MCF 10A (cell line): Measurements from ENCODE around the gene RCAN3. TPM values are rescaled to one million over a fixed set of nuclear protein-coding genes. Genes with fewer than 3 reads are reported as not detected.
"Not testable (repeated sequence)": the region's sequence is repeated elsewhere in the genome, so short reads cannot be mapped to it uniquely, and the experiment has no call there.

Source experiments
- BruUV-seq: library from RNA; stranded (reverse); fragments of 400-500 nt; replicated peaks from 2 replicates; lab custom pipeline; 2021; lab: Mats Ljungman, UMichigan
- CTCF ChIA-PET: fragments of 300-600 bp; sonication (Branson Sonifier 250); formaldehyde crosslinking; extraction: SDS; loops from one replicate; lab custom pipeline; 2021; ENCODE audit warnings: antibody characterized with exemption, inconsistent platforms; lab: Yijun Ruan, JAX
- POLR2A ChIA-PET: fragments of 300-600, 350-650 bp; sonication (Branson Sonifier 250); formaldehyde crosslinking; extraction: SDS; loops from one replicate; lab custom pipeline; 2020; ENCODE audit warnings: antibody characterized with exemption, inconsistent platforms; lab: Yijun Ruan, JAX
- DNase-seq: peaks from one replicate; pipeline ENCODE4 v3.0.0-alpha.2; 2018; ENCODE audit not compliant: unreplicated experiment
- H3K27ac Mint-ChIP-seq: one replicate; pipeline ENCODE4 v1.8.0; 2022; ENCODE audit warnings: mild to moderate bottlenecking, low read depth, mixed read lengths; ENCODE audit not compliant: unreplicated experiment
- H3K27me3 Mint-ChIP-seq: one replicate; pipeline ENCODE4 v1.8.0; 2022; ENCODE audit warnings: mixed read lengths; ENCODE audit not compliant: insufficient read depth, unreplicated experiment
- H3K36me3 Mint-ChIP-seq: one replicate; pipeline ENCODE4 v1.8.0; 2022; ENCODE audit warnings: mild to moderate bottlenecking, moderate library complexity, mixed read lengths; ENCODE audit not compliant: insufficient read depth, unreplicated experiment
- H3K4me1 Mint-ChIP-seq: one replicate; pipeline ENCODE4 v1.8.0; 2022; ENCODE audit warnings: mixed read lengths; ENCODE audit not compliant: insufficient read depth, unreplicated experiment
- H3K4me3 Mint-ChIP-seq: one replicate; pipeline ENCODE4 v1.8.0; 2022; ENCODE audit warnings: mild to moderate bottlenecking, moderate library complexity, mixed read lengths; ENCODE audit not compliant: unreplicated experiment
- H3K9me3 Mint-ChIP-seq: one replicate; pipeline ENCODE4 v1.8.0; 2022; ENCODE audit warnings: mixed read lengths; ENCODE audit not compliant: unreplicated experiment
- intact Hi-C: fragments of 100-400 bp; cut with micrococcal nuclease; formaldehyde crosslinking; loops from 2 replicates; pipeline ENCODE4 v1.14.1; 2022
- total RNA-seq: library from RNA; stranded (reverse); gene quantifications from 2 replicates; pipeline ENCODE4 v1.2.3, GENCODE V29; 2022
- TF ChIP-seq, protein P1 (sequence below): fragments of 200-600 bp; IDR thresholded peaks from one replicate; pipeline ENCODE4 v1.8.0; 2022; ENCODE audit warnings: antibody characterized with exemption, mild to moderate bottlenecking; ENCODE audit not compliant: unreplicated experiment

The RCAN3 gene
- total RNA-seq, 1 experiment from 2014 or later = 6.1 TPM

GRCh38 chr1:24547195-24547594 lies 44.6 kb downstream of the RCAN3 start:
- Mint-ChIP-seq H3K27me3 (no peaks in the 10 kb centered on the region), H3K4me3 (no peak overlapping the region), H3K27ac (no peak overlapping the region), H3K36me3 (no peaks in the 10 kb centered on the region), H3K4me1 (no peaks in the 10 kb centered on the region), H3K9me3 (no peaks in the 10 kb centered on the region)
- ChIA-PET POLR2A (no interaction called here), CTCF (interaction anchor here (0.6 kb wide), 1 partner anchor 40 kb away, joined by 3 read pairs; no protein-coding TSS in a partner anchor)
- intact Hi-C loops = no loop called here
- DNase-seq = no peak
- TF ChIP-seq, protein P1, sequence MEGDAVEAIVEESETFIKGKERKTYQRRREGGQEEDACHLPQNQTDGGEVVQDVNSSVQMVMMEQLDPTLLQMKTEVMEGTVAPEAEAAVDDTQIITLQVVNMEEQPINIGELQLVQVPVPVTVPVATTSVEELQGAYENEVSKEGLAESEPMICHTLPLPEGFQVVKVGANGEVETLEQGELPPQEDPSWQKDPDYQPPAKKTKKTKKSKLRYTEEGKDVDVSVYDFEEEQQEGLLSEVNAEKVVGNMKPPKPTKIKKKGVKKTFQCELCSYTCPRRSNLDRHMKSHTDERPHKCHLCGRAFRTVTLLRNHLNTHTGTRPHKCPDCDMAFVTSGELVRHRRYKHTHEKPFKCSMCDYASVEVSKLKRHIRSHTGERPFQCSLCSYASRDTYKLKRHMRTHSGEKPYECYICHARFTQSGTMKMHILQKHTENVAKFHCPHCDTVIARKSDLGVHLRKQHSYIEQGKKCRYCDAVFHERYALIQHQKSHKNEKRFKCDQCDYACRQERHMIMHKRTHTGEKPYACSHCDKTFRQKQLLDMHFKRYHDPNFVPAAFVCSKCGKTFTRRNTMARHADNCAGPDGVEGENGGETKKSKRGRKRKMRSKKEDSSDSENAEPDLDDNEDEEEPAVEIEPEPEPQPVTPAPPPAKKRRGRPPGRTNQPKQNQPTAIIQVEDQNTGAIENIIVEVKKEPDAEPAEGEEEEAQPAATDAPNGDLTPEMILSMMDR = no peak
- no TSS peak for BruUV-seq

DNA sequence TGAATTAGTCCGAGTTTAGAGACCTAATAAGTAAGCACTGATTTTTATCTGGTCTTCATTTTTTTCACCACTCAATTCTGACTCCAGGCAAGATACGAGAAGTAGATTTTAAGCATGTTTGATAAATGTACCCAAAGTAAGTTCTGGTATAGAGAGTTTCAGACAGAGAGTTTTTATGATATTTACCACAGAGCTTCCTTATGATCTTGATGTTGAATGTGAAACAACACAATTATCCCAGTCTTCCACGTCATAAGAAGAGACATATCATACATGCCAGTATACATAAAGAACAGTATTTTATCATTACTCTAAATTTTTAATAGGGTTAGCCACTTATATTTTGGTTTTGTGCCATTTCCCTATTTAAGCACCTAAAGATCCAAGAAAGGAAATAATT lies 45.4 kb downstream of the RCAN3 start:
- CTCF ChIA-PET = interaction anchor here (0.7 kb wide), 1 partner anchor 367 kb away, joined by 3 read pairs; no protein-coding TSS in a partner anchor
- TF ChIP-seq, protein P1 = no peak
- intact Hi-C loops = no loop called here

DNA sequence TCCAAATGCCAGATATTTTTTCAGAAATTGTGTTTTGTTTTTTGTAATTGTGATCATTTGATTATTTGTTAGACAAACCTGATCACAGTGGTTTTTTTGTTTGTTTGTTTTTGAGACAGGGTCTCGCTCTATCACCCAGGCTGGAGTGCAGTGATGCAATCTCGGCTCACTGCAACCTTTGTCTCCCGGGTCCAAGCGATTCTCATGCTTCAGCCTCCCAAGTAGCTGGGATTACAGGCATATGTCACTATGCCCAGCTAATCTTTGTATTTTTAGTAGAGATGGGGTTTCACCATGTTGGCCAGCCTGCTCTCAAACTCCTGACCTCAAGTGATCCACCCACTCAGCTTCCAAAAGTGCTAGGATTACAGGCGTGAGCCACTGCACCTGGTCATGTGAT lies 46.6 kb downstream of the RCAN3 start:
- DNase-seq, H3K4me3 Mint-ChIP-seq, H3K27ac Mint-ChIP-seq, CTCF ChIA-PET, intact Hi-C loops, H3K27me3 Mint-ChIP-seq, H3K9me3 Mint-ChIP-seq, H3K4me1 Mint-ChIP-seq, BruUV-seq, H3K36me3 Mint-ChIP-seq: not testable (repeated sequence)
- POLR2A ChIA-PET = interaction anchor here (0.6 kb wide), 1 partner anchor 46 kb away, joined by 4 read pairs; no protein-coding TSS in a partner anchor

More for the DNA sequence above, 45.4 kb downstream of the RCAN3 start:
- Mint-ChIP-seq H3K27me3 (no peaks in the 10 kb centered on the region), H3K4me1 (no peaks in the 10 kb centered on the region), H3K27ac (no peak overlapping the region), H3K36me3 (no peaks in the 10 kb centered on the region), H3K4me3 (no peak overlapping the region), H3K9me3 (no peaks in the 10 kb centered on the region)
- no peak for DNase-seq
- POLR2A ChIA-PET = no interaction called here
- BruUV-seq = no TSS peak

GRCh38 chr1:24551290-24551959 lies 48.8 kb downstream of the RCAN3 start:
- TF ChIP-seq, protein P1 = no peak
- Mint-ChIP-seq H3K9me3 (no peaks in the 10 kb centered on the region), H3K36me3 (no peaks in the 10 kb centered on the region), H3K27me3 (peaks cover 11% of the 10 kb centered on the region), H3K4me3 (no peak overlapping the region), H3K27ac (no peak overlapping the region), H3K4me1 (no peaks in the 10 kb centered on the region)
- POLR2A ChIA-PET = no interaction called here
- no TSS peak for BruUV-seq
- CTCF ChIA-PET = no interaction called here
- no peak for DNase-seq
- intact Hi-C loops = no loop called here
